HepG2 (cell line): ENCODE measurements around the gene MAT2A. TPM values are rescaled to one million over a fixed set of nuclear protein-coding genes. Genes with fewer than 3 reads are reported as not detected.

ENCODE experiments used
- ATF7 ChIP-seq, 2 experiments: fragments of 450-650 bp in 1 of 2; sonication (generic) in 1 of 2; formaldehyde crosslinking in 1 of 2; IDR thresholded peaks; 2 replicates each; pipeline versions ENCODE4 v1.4.0 to v1.6.1; 2016 to 2020; ENCODE audit warnings: antibody characterized with exemption in 1 of 2, mild to moderate bottlenecking in 1 of 2, missing genetic modification reagents in 1 of 2
- CBX5 ChIP-seq: sonication (generic); formaldehyde crosslinking; IDR thresholded peaks from 2 replicates; pipeline ENCODE4 v1.4.0; 2020; ENCODE audit warnings: missing genetic modification reagents, borderline replicate concordance
- KAT2B ChIP-seq: fragments of 150-350 bp; IDR thresholded peaks from 2 replicates; pipeline ENCODE4 v1.6.1; 2014; ENCODE audit warnings: low read depth, low read length, borderline replicate concordance
- MED1 ChIP-seq: sonication (generic); formaldehyde crosslinking; IDR thresholded peaks from 2 replicates; pipeline ENCODE4 v1.4.0; 2020; ENCODE audit warnings: missing genetic modification reagents
- NFE2L1 ChIP-seq: sonication (generic); formaldehyde crosslinking; IDR thresholded peaks from 2 replicates; pipeline ENCODE4 v1.4.0; 2020; ENCODE audit warnings: missing genetic modification reagents, mild to moderate bottlenecking, borderline replicate concordance
- PCBP1 ChIP-seq: fragments of 200-400 bp; formaldehyde crosslinking; IDR thresholded peaks from 2 replicates; pipeline ENCODE4 v1.6.1; 2017; ENCODE audit warnings: mild to moderate bottlenecking, low read depth, low read length, borderline replicate concordance
- SMC3 ChIP-seq: IDR thresholded peaks from 2 replicates; pipeline ENCODE4 v1.6.1; 2011; ENCODE audit warnings: low read length, improper control_type of control experiment
- ZBTB33 ChIP-seq: sonication (generic); formaldehyde crosslinking; IDR thresholded peaks from 2 replicates; pipeline ENCODE4 v1.4.0; 2020; ENCODE audit warnings: missing genetic modification reagents
- ZBTB40 ChIP-seq, 2 experiments: fragments of 450-650 bp in 1 of 2; sonication (generic) in 1 of 2; formaldehyde crosslinking in 1 of 2; IDR thresholded peaks; 2 replicates each; pipeline versions ENCODE4 v1.6.1 to v1.8.0; 2016 to 2022; ENCODE audit warnings: antibody characterized with exemption in 1 of 2, mild to moderate bottlenecking in 1 of 2, missing genetic modification reagents in 1 of 2
- ZNF496 ChIP-seq: sonication (generic); formaldehyde crosslinking; IDR thresholded peaks from 2 replicates; pipeline ENCODE4 v1.8.1; 2023; ENCODE audit warnings: mild to moderate bottlenecking, moderate library complexity, missing genetic modification reagents; ENCODE audit not compliant: insufficient replicate concordance
- ZNF512 ChIP-seq: sonication (generic); formaldehyde crosslinking; IDR thresholded peaks from 2 replicates; pipeline ENCODE4 v1.4.0; 2020; ENCODE audit warnings: mild to moderate bottlenecking, missing genetic modification reagents
- ZNF589 ChIP-seq: sonication (generic); formaldehyde crosslinking; conservative IDR thresholded peaks from 2 replicates; pipeline ENCODE4 v1.8.0; 2022; ENCODE audit warnings: mild to moderate bottlenecking, moderate library complexity, missing genetic modification reagents
- ZNF703 ChIP-seq: sonication (generic); formaldehyde crosslinking; IDR thresholded peaks from 2 replicates; pipeline ENCODE4 v1.5.1; 2020; ENCODE audit warnings: missing genetic modification reagents, mild to moderate bottlenecking, moderate library complexity, borderline replicate concordance
- polyA plus RNA-seq, 8 experiments: library from polyadenylated mRNA; depleted of rRNA in 3 of 8; stranded (reverse) in 7 of 8; unstranded in 1 of 8; fragments of >200 nt; fragmentation: Illumina TruSeq in 4 of 8; extraction: Trizol in 4 of 8; gene quantifications; 2 replicates each; pipeline versions ENCODE4 v1.2.1 to v1.2.3, GENCODE V29; 2011 to 2016; ENCODE audit warnings: low read depth in 4 of 8, missing spikeins in 1 of 8, mixed read lengths in 1 of 8; ENCODE audit not compliant: insufficient read depth in 1 of 8
- total RNA-seq, 5 experiments: library from RNA; depleted of rRNA; stranded (reverse); fragments of >200 nt; fragmentation: Illumina TruSeq; extraction: Trizol; gene quantifications; 2 replicates each; pipeline ENCODE4 v1.2.3, GENCODE V29; 2016; ENCODE audit warnings: low read depth in 1 of 5

The MAT2A gene
- total and polyA plus RNA-seq, 2 of the 13 experiments (the other 11 are each of a cell fraction or from before 2014, with no cell fraction given), result 155 to 331 TPM

GRCh38 chr2:85538507-85539360 is at the start of gene MAT2A (continued):
- TF ChIP-seq MED1 (CRISPR knock-in tag), result peak; percentile 82
- peak; percentile 85 for TF ChIP-seq ZNF703 (CRISPR knock-in tag)
- peak; percentile 48; the same call in 1 of the 2 replicates for TF ChIP-seq ZBTB33 (CRISPR knock-in tag)
- peak; percentile 92 for TF ChIP-seq ATF7 (IDR thresholded peaks at IDR 0.05)
- no peak; the same call in 1 of the 2 replicates for TF ChIP-seq ATF7 (CRISPR knock-in tag; IDR thresholded peaks at IDR 0.05)
- TF ChIP-seq ZNF512, result no peak
- peak; percentile 6; the same call in 1 of the 2 replicates for TF ChIP-seq SMC3
- no peak for TF ChIP-seq ZNF496 (CRISPR knock-in tag)
- no peak for TF ChIP-seq NFE2L1
- no peak for TF ChIP-seq KAT2B
- TF ChIP-seq CBX5 (CRISPR knock-in tag), result peak; percentile 89
- peak; percentile 42 for TF ChIP-seq ZNF589 (CRISPR knock-in tag)
- TF ChIP-seq PCBP1, result peak; percentile 93
- TF ChIP-seq ZBTB40 (IDR thresholded peaks at IDR 0.05), result no peak
- peak; percentile 73 for TF ChIP-seq ZBTB40 (CRISPR knock-in tag; IDR thresholded peaks at IDR 0.05)
